NCI-H510A (cell line): Measurements from ENCODE around the gene UQCC5.
"Not testable (repeated sequence)": the region's sequence is repeated elsewhere in the genome, so short reads cannot be mapped to it uniquely, and the experiment has no call there.

Experiments used
- DNase-seq: peaks from one replicate; lab custom pipeline; 2025; lab: John Stamatoyannopoulos, UW

Gene UQCC5

DNA sequence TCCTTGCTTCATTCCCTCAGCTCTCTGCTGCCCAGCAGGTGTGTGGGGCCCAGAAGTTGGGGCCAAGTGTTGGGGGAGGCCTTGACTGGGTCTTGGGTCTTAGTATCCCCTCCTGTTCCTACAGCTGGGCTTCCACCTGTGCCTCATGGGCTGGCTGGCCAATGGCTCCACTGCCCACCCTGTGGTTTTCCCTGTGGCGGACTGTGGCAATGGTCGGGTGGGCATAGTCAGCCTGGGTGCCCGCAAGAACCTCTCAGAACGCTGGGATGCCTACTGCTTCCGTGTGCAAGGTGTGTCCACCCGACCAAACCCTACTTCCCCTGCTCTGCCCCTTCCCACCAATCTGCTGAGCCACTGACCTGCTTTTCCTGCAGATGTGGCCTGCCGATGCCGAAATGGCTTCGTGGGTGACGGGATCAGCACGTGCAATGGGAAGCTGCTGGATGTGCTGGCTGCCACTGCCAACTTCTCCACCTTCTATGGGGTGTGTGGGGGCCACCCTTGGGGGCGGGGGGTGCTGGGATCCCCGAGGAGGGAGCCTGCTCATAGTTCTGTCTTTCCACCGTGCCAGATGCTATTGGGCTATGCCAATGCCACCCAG lies 13.7 kb upstream of the UQCC5 start:
- DNase-seq, result no peak

- no peak for DNase-seq
These were observed 12.8 kb upstream of the UQCC5 start for GRCh38 chr3:52523386-52524257.

DNA sequence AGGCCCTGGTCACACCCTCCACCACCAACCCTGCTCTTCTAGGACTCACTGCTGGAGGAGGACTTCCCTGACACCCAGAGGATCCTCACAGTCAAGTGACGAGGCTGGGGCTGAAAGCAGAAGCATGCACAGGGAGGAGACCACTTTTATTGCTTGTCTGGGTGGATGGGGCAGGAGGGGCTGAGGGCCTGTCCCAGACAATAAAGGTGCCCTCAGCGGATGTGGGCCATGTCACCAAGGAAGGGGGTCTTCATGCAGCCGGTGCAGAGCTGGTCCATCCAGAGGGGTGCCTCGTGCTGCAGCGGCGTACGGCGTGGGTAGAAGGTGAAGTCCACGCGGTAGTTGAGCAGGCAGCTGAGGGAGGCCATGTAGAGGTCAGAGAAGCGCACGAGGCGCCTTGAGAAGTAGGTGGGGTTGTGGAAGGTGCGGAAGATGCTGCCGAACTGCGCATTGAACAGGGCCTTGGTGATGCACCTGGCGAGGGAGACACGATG lies 12.1 kb upstream of the UQCC5 start:
- DNase-seq, result no peak

GRCh38 chr3:52524752-52525679 lies 11.4 kb upstream of the UQCC5 start:
- DNase-seq, result peak; percentile 70

GRCh38 chr3:52525680-52526561 lies 10.5 kb upstream of the UQCC5 start:
- no peak for DNase-seq

DNA sequence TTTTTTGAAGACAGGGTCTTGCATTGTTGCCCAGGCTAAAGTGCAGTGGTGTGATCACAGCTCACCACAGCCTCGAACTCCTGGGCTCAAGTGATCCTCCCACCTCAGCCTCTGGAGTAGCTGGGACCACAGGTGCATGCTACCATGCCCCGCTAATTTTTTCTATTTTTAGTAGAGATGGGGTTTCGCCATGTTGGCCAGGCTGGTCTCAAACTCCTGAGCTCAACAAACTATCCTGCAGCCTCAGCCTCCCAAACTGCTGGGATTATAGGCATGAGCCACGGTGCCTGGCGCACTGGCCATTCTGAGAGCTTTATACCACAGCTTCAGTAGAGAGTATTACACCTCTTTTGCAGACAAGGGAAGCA lies 9.8 kb upstream of the UQCC5 start:
- DNase-seq, result not testable (repeated sequence)

DNA sequence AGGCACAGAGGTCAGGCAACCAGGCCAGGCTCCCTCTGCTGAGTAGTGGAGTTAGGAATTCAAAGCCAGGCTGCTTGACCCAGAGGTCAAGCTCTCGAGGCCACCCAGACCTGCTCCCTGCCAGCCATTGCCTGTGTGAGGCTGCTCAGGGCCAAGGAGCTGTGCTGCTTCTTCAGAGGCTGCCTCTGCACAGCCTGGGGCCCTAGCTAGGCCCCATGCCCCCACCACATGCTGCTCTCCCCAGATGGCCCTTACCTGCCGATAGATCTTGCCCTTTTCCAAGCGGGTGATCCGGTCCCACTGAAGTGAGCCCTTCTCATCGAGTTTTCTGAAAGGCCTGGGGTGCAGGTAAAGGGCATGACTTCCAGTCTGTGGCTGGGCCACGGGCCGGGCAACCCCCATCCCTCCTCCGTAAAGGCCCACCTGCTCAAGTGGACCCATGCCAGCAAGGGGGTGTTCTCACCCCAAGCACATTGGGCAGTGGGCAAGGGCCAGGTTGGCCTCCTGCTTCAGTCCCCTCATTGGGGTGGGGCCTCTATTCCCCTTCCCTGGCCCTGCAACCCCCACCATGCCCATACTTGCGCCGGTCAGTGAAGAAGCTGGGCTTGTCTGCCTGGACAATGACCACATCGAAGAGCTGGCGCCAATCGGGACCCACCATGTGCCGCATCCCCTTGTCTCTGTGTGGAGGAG lies 9.2 kb upstream of the UQCC5 start:
- no peak for DNase-seq

DNA sequence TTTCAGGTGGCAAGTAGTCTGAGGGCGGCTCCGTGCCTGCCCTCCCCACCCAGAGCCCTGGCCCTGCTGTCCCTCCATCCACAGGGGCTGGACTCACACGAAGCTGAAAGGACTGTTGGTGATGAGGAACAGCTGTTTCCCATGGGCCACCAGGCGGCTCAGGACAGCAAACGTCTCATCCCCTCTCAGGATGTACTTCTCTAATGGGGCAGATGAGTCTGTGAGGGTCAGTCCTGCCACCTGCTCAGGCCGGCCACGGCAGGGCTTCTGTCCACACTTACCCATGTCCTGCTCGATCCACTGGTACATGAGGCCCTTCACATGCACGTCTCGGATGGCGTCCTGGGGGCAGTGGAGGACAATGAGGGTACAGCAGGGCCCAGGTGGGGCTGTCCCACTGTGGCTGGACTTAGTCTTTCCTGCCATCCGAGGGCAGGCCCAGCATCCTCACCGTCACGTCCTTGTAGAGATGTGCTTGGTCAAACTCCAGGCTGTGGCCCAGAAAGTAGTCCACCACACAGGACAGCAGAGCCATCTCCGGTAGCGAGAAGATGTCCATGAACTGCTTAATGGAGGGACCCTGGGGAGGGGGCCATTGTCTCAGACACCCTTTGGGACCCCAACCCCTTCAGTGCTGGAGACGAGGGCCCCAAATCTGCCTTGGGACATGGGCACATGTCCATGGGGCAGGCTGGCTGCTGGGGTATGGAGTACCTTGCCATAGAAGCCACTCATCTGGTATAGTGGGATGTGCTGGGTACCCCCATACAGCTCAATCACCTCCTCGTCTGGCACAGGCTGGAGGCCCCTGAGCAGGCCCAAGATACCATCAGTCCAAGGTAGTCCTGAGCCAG lies 8.4 kb upstream of the UQCC5 start:
- DNase-seq, result no peak

DNA sequence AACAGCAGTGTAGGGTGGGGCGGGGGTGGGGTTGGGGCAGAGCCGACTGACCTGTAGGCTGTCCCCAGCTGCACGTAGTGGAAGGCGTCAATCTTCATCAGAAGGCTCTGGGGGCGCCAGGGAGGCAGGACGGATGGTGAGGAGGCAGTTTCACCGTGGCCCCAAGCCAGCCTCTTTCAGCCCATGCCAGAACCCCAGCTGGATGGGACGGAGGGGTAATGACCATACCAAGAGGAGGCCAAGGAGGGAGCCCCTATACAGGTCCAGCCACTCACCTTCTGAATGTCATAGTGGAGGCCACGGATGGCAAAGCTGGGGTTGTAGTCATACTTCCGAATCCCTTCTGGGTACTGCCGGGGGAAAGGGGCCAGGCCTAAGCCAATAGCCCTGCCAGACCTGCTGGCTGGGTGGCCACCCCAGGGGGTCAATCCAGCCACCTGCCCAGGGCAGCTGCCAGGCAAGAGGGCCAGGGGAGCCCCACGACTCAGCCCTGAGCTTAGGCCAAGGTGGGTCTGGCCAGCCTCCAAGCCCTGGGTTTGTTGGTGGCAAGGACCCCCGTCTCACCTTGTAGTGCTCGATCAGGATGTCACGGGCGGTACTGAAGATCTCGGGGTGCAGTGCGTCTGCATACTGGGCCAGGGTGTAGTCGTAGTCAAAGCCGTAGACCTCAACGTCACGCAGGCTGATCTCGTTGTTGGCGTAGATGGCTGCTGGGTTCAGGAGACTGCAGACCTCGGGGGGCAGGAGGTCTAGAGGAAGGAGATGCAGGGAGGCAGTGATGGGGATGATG lies 7.6 kb upstream of the UQCC5 start:
- DNase-seq, result no peak

DNA sequence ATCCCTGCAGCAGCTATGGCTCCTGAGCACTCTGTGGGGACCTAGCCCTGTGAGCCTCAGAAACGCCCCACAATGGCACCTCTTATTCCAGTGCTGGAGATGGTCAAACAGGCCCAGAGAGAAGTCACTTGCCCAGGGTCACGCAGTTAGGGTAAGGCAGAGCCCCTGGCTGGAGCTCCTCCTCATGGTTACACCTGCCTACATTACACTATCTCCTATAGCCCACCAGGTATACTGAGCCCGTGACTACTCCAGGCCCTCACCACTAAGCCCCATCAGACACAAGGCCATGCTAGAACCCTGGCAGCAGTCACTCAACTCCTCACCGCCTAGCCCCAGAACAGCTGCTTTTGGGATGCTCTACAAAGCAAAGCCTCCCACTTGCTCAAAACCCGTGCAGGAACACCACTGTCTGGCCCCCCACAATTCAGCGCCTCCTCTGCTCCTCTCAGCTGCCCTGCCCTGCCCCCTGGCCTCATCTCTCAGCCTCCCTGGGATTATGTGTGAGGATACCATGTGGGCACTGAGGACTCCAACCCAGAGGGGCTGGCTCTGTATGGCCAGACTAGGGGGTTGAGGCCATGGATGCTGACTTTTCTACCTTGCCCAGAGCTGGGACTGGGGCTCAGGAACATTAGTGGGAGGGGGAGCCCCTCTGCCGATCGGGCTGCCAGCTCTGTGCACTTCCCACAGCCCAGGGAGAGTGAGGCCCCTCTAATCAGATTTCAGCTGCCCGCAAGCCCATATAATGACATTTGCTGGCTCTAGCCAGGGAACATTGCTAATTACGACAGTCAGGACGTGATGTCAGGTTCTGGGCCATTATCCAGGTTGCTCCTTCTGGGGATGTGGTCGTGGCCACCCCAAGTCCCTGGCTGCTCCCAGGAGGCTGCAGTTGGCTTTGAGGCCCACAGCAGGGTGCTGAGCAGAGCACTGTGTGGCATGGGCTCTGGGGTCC lies 6.8 kb upstream of the UQCC5 start:
- no peak for DNase-seq

- DNase-seq, result no peak
These were observed 5.2 kb upstream of the UQCC5 start for GRCh38 chr3:52530918-52531826.

DNA sequence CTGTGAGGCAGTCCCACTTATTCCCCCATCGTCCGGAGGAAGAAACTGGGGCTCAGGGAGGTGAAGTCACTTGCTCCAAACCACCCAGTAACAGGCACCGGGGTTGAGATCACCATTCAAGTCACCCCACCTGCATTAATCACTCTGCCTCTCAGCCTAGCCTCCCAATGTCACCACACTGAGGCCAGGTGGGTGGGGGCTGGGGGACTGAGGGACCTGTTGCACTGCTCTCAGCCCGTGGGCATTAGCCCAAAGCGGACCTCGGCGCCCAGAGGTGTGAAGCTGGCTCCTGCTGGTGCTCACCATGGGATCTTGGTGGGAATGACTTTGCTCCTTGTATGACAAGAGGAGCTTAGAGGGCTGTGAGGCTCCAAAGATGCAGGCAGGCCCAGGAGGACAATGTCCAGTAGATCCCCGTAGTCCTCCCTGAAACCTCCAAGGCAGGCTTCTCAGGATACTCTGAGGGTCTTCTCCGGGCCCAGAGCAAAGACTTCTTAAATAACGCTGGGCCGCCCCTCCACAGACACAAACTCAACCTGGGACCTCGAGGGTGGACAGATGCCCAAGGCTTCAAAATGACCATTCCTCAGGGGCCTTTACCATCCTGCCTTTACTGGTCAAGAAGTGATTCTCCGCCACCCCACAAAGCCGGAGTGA lies 4.4 kb upstream of the UQCC5 start:
- DNase-seq, result no peak

DNA sequence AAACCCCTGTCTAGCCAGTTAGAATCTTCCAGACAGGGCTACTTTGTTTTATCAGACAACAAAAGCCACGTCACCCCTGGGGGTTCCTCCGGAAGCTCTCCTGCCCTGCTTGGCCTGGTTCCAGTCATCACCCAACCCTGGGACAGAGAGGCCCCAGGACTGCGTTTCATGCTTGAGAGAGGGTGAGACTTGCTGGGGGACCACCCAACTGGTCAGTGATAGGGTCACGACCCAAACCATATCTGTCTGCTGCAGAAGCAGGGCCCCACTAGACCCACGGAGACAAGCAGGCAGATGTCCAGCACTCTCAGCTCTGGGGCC lies 3.9 kb upstream of the UQCC5 start:
- no peak for DNase-seq

DNA sequence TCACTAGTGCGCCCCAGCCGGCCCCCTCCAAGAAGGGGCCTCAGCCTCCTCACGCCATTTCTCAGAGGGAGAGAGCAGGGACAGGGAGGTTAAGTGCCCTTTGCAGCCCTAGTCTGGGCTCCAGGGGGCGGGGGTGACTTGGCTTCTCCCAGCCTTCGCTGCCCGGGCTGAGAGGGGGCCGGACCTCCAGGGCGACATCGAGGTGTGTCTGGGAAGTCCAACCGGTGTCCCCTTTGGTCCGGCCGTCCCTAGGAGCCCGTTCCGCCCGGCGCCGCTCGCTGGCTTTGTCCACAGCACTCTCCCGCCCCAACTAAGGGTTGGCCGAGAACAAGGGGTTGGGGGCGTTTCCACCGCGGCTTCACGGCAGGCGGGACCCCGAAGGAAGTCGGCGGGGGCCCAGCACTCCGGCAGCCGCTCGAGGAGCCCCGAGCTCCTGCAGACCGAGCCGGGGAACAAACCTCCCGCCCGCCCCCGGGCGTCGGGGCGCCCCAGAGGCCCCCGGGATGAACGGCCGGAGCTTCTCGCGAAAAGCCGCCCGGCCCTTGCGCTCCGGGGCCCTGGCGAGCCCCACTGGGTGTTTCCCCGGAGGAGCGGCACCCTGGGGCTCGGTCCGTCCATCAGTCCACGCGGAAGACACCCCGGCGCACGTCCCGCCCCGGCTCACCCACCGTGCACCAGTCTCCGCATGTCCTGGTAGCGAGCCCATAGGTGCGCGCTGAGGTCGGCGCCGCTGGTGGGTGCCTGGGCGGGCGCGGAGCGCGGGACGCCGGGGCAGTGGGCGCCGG lies 3.4 kb upstream of the UQCC5 start:
- no peak for DNase-seq

- peak; percentile 44 for DNase-seq
These were observed 2.7 kb upstream of the UQCC5 start, which contains the start of gene NT5DC2 for GRCh38 chr3:52533623-52534280. NT5DC2 (minus strand) TSS chr3:52533857; CDS start chr3:52533737, 120 bp downstream.
